ENCODE data around the gene SOX18. TPM values are rescaled to one million over a fixed set of nuclear protein-coding genes. Genes with fewer than 3 reads are reported as not detected.
A peak's percentile ranks its signal among the peaks of the same experiment; 100 is the strongest.

Gene SOX18
- total and polyA plus RNA-seq, 2 of the 13 experiments (the other 11 are each of a cell fraction or from before 2014, with no cell fraction given): 1.6 to 1.9 TPM

DNA sequence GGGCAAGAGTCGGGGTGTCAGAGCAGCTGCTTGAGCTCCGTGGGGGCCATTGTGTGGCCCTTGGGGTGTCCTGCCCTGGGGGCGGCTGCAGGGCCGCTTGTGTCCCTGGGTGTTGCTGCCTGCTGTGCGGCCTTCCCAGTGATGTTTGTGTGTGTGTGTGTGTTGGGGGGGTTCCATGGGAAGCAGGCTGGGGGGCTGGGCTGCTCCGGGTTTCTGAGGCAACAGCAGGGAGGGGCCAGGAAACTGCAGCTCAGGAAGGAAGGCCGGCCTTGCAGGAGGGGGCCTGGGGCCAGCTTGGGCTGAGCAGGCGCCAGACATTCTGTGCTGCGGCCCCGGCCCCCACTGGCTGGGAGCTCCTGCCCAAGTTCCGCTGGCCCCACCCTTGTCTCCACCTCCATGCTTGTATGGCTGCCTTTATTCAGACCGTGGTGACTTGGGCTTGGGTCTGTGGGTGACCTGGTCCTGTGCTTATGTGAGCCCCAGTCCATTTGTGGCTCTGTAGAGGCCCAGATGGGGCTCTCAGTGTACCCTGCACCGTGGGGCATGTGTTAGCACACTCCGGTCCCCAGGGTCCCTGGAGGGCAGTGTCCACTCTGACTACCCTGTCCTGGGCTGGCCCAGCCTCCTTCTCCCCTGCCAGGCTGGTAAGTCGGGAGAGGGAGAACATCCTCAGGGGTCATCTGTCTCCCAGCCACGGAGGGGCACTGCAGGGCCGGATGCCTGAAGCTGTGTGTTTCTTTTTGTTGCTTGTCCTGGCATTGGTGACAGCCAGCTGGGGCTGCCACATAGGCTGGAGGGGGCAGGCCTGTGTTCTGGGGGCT lies 4.6 kb upstream of the SOX18 start (continued):
- peak; percentile 80 for TF ChIP-seq ZNF772 (CRISPR knock-in tag; IDR thresholded peaks at IDR 0.05)
- TF ChIP-seq ZNF660 (CRISPR knock-in tag; IDR thresholded peaks at IDR 0.05; ENCODE audit: borderline replicate concordance, low read depth): 0 out of 2 replicates have a peak, but pooled peaks have one; percentile 91
- TF ChIP-seq MZF1 (CRISPR knock-in tag; IDR thresholded peaks at IDR 0.05; ENCODE audit: borderline replicate concordance): no peak; the same call in 1 of the 2 replicates
- TF ChIP-seq POLR2AphosphoS5 (IDR thresholded peaks at IDR 0.05; ENCODE audit: low read depth, low read length): peak; percentile 73
- TF ChIP-seq, protein P1, sequence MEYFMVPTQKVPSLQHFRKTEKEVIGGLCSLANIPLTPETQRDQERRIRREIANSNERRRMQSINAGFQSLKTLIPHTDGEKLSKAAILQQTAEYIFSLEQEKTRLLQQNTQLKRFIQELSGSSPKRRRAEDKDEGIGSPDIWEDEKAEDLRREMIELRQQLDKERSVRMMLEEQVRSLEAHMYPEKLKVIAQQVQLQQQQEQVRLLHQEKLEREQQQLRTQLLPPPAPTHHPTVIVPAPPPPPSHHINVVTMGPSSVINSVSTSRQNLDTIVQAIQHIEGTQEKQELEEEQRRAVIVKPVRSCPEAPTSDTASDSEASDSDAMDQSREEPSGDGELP (IDR thresholded peaks at IDR 0.05; ENCODE audit: borderline replicate concordance, low read depth): peak; percentile 98
- TF ChIP-seq ZNF30 (CRISPR knock-in tag; IDR thresholded peaks at IDR 0.05): no peak
- TF ChIP-seq ZNF672 (CRISPR knock-in tag; IDR thresholded peaks at IDR 0.05): no peak
- no peak for TF ChIP-seq TOPORS (CRISPR knock-in tag; IDR thresholded peaks at IDR 0.05)
- 0 out of 2 replicates have a peak, but pooled peaks have one; percentile 49 for TF ChIP-seq SMAD9 (CRISPR knock-in tag; IDR thresholded peaks at IDR 0.05)
- TF ChIP-seq, protein P2, sequence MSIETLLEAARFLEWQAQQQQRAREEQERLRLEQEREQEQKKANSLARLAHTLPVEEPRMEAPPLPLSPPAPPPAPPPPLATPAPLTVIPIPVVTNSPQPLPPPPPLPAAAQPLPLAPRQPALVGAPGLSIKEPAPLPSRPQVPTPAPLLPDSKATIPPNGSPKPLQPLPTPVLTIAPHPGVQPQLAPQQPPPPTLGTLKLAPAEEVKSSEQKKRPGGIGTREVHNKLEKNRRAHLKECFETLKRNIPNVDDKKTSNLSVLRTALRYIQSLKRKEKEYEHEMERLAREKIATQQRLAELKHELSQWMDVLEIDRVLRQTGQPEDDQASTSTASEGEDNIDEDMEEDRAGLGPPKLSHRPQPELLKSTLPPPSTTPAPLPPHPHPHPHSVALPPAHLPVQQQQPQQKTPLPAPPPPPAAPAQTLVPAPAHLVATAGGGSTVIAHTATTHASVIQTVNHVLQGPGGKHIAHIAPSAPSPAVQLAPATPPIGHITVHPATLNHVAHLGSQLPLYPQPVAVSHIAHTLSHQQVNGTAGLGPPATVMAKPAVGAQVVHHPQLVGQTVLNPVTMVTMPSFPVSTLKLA (IDR thresholded peaks at IDR 0.05): no peak
- peak; percentile 54 for TF ChIP-seq HMG20B (CRISPR knock-in tag; conservative IDR thresholded peaks at IDR 0.05)
- peak; percentile 74 for TF ChIP-seq RBFOX2 (IDR thresholded peaks at IDR 0.05; ENCODE audit: low read depth, low read length)
- TF ChIP-seq ZSCAN25 (CRISPR knock-in tag; IDR thresholded peaks at IDR 0.05): peak; percentile 82; the same call in 1 of the 2 replicates
- TF ChIP-seq ELF4 (CRISPR knock-in tag; IDR thresholded peaks at IDR 0.05; ENCODE audit: borderline replicate concordance): no peak; the same call in 1 of the 2 replicates
- peak; percentile 77; the same call in 1 of the 2 replicates for TF ChIP-seq ZNF350 (CRISPR knock-in tag; IDR thresholded peaks at IDR 0.05; ENCODE audit: borderline replicate concordance, low read depth)
- TF ChIP-seq, protein P3, sequence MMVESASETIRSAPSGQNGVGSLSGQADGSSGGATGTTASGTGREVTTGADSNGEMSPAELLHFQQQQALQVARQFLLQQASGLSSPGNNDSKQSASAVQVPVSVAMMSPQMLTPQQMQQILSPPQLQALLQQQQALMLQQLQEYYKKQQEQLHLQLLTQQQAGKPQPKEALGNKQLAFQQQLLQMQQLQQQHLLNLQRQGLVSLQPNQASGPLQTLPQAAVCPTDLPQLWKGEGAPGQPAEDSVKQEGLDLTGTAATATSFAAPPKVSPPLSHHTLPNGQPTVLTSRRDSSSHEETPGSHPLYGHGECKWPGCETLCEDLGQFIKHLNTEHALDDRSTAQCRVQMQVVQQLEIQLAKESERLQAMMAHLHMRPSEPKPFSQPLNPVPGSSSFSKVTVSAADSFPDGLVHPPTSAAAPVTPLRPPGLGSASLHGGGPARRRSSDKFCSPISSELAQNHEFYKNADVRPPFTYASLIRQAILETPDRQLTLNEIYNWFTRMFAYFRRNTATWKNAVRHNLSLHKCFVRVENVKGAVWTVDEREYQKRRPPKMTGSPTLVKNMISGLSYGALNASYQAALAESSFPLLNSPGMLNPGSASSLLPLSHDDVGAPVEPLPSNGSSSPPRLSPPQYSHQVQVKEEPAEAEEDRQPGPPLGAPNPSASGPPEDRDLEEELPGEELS (CRISPR knock-in tag; IDR thresholded peaks at IDR 0.05): peak; percentile 76
- TF ChIP-seq, protein P4, sequence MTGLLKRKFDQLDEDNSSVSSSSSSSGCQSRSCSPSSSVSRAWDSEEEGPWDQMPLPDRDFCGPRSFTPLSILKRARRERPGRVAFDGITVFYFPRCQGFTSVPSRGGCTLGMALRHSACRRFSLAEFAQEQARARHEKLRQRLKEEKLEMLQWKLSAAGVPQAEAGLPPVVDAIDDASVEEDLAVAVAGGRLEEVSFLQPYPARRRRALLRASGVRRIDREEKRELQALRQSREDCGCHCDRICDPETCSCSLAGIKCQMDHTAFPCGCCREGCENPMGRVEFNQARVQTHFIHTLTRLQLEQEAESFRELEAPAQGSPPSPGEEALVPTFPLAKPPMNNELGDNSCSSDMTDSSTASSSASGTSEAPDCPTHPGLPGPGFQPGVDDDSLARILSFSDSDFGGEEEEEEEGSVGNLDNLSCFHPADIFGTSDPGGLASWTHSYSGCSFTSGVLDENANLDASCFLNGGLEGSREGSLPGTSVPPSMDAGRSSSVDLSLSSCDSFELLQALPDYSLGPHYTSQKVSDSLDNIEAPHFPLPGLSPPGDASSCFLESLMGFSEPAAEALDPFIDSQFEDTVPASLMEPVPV (CRISPR knock-in tag; IDR thresholded peaks at IDR 0.05): no peak; the same call in 1 of the 2 replicates
- TF ChIP-seq ZNF251 (CRISPR knock-in tag; IDR thresholded peaks at IDR 0.05): no peak
- TF ChIP-seq SSRP1 (CRISPR knock-in tag; IDR thresholded peaks at IDR 0.05): no peak; the same call in 1 of the 2 replicates

All from HepG2 (cell line).